Mucosa of stomach (tissue), 1 donor: ENCODE data around the gene PVALB.

Source experiments
- H3K27me3 ChIP-seq: one replicate; pipeline ENCODE4 v1.7.0; 2013; ENCODE audit warnings: mild to moderate bottlenecking, low read length; ENCODE audit not compliant: control insufficient read depth, insufficient read depth
- H3K36me3 ChIP-seq: one replicate; pipeline ENCODE4 v1.7.0; 2013; ENCODE audit warnings: low read length; ENCODE audit not compliant: control insufficient read depth, insufficient read depth
- H3K4me1 ChIP-seq: one replicate; pipeline ENCODE4 v1.7.0; 2013; ENCODE audit warnings: mild to moderate bottlenecking, low read length; ENCODE audit not compliant: control insufficient read depth, insufficient read depth
- H3K4me3 ChIP-seq: one replicate; pipeline ENCODE4 v1.7.0; 2013; ENCODE audit warnings: low read length
- H3K9ac ChIP-seq: one replicate; pipeline ENCODE4 v1.7.0; 2013; ENCODE audit warnings: mild to moderate bottlenecking, low read length, moderate library complexity
- H3K9me3 ChIP-seq: one replicate; pipeline ENCODE4 v1.7.0; 2013; ENCODE audit warnings: mild to moderate bottlenecking, low read length, moderate library complexity; ENCODE audit not compliant: control insufficient read depth
- donor health status: Pancreatic carcinoma.

The PVALB gene

GRCh38 chr22:36819112-36819511 lies 2.3 kb upstream of the PVALB start:
- Histone ChIP-seq H3K4me1 (no peaks in the 10 kb centered on the region), H3K9ac (no peak overlapping the region), H3K4me3 (no peak overlapping the region), H3K9me3 (no peaks in the 10 kb centered on the region), H3K27me3 (peaks cover 75% of the 10 kb centered on the region), H3K36me3 (no peaks in the 10 kb centered on the region)

GRCh38 chr22:36818010-36818642 lies 1.3 kb upstream of the PVALB start:
- H3K36me3 ChIP-seq = no peaks in the 10 kb centered on the region
- H3K4me3 ChIP-seq = no peak overlapping the region
- peaks cover 80% of the 10 kb centered on the region for H3K27me3 ChIP-seq
- no peaks in the 10 kb centered on the region for H3K4me1 ChIP-seq
- H3K9me3 ChIP-seq = no peaks in the 10 kb centered on the region
- H3K9ac ChIP-seq = no peak overlapping the region

- Histone ChIP-seq H3K36me3 (no peaks in the 10 kb centered on the region), H3K4me1 (no peaks in the 10 kb centered on the region), H3K4me3 (no peak overlapping the region), H3K9ac (no peak overlapping the region), H3K27me3 (peaks cover 80% of the 10 kb centered on the region), H3K9me3 (no peaks in the 10 kb centered on the region)
These were observed 652 bp upstream of the PVALB start for GRCh38 chr22:36817525-36817848.

GRCh38 chr22:36816339-36816635 lies 548 bp downstream of the PVALB start:
- Histone ChIP-seq H3K4me3 (no peak overlapping the region), H3K9ac (no peak overlapping the region), H3K9me3 (no peaks in the 10 kb centered on the region), H3K36me3 (no peaks in the 10 kb centered on the region), H3K27me3 (peaks cover 80% of the 10 kb centered on the region), H3K4me1 (no peaks in the 10 kb centered on the region)

- H3K4me3 ChIP-seq = no peak overlapping the region
- peaks cover 75% of the 10 kb centered on the region for H3K27me3 ChIP-seq
- no peak overlapping the region for H3K9ac ChIP-seq
These were observed 1.1 kb downstream of the PVALB start for GRCh38 chr22:36815558-36816338.

GRCh38 chr22:36814801-36815200 lies 2.0 kb downstream of the PVALB start:
- Histone ChIP-seq H3K9ac (no peak overlapping the region), H3K36me3 (no peaks in the 10 kb centered on the region), H3K4me1 (no peaks in the 10 kb centered on the region), H3K27me3 (peaks cover 66% of the 10 kb centered on the region), H3K4me3 (no peak overlapping the region), H3K9me3 (no peaks in the 10 kb centered on the region)

More at GRCh38 chr22:36815558-36816338, 1.1 kb downstream of the PVALB start:
- H3K36me3 ChIP-seq = no peaks in the 10 kb centered on the region
- H3K4me1 ChIP-seq = no peaks in the 10 kb centered on the region
- H3K9me3 ChIP-seq = no peaks in the 10 kb centered on the region

GRCh38 chr22:36811094-36811800 lies 5.6 kb downstream of the PVALB start:
- H3K9me3 ChIP-seq = no peaks in the 10 kb centered on the region
- H3K4me3 ChIP-seq = no peak overlapping the region
- no peak overlapping the region for H3K9ac ChIP-seq
- peaks cover 30% of the 10 kb centered on the region for H3K27me3 ChIP-seq
- H3K36me3 ChIP-seq = no peaks in the 10 kb centered on the region
- no peaks in the 10 kb centered on the region for H3K4me1 ChIP-seq

GRCh38 chr22:36809351-36809750 lies 7.5 kb downstream of the PVALB start:
- no peaks in the 10 kb centered on the region for H3K9me3 ChIP-seq
- peaks cover 20% of the 10 kb centered on the region for H3K27me3 ChIP-seq
- no peaks in the 10 kb centered on the region for H3K36me3 ChIP-seq
- H3K9ac ChIP-seq = no peak overlapping the region
- H3K4me1 ChIP-seq = no peaks in the 10 kb centered on the region
- no peak overlapping the region for H3K4me3 ChIP-seq

GRCh38 chr22:36808721-36809344 lies 8.0 kb downstream of the PVALB start:
- H3K36me3 ChIP-seq = no peaks in the 10 kb centered on the region
- H3K9me3 ChIP-seq = no peaks in the 10 kb centered on the region
- H3K27me3 ChIP-seq = peaks cover 14% of the 10 kb centered on the region
- no peak overlapping the region for H3K9ac ChIP-seq
- H3K4me3 ChIP-seq = no peak overlapping the region
- H3K4me1 ChIP-seq = no peaks in the 10 kb centered on the region

- H3K9me3 ChIP-seq = no peaks in the 10 kb centered on the region
- H3K9ac ChIP-seq = no peak overlapping the region
- no peaks in the 10 kb centered on the region for H3K36me3 ChIP-seq
- no peak overlapping the region for H3K4me3 ChIP-seq
- H3K4me1 ChIP-seq = no peaks in the 10 kb centered on the region
- peaks cover 8% of the 10 kb centered on the region for H3K27me3 ChIP-seq
These were observed 9.2 kb downstream of the PVALB start for GRCh38 chr22:36807627-36808026.

GRCh38 chr22:36806835-36807234 lies 10.0 kb downstream of the PVALB start:
- Histone ChIP-seq H3K4me3 (no peak overlapping the region), H3K27me3 (peaks cover 8% of the 10 kb centered on the region), H3K36me3 (no peaks in the 10 kb centered on the region), H3K4me1 (no peaks in the 10 kb centered on the region), H3K9ac (no peak overlapping the region), H3K9me3 (no peaks in the 10 kb centered on the region)

- Histone ChIP-seq H3K4me3 (no peak overlapping the region), H3K4me1 (no peaks in the 10 kb centered on the region), H3K27me3 (peaks cover 13% of the 10 kb centered on the region), H3K9ac (no peak overlapping the region), H3K36me3 (no peaks in the 10 kb centered on the region), H3K9me3 (no peaks in the 10 kb centered on the region)
These were observed 13.5 kb downstream of the PVALB start for GRCh38 chr22:36803358-36803757.
